K562 (cell line): Measurements from ENCODE around the gene WASHC3. TPM values are rescaled to one million over a fixed set of nuclear protein-coding genes. Genes with fewer than 3 reads are reported as not detected.
A peak's percentile ranks its signal among the peaks of the same experiment; 100 is the strongest.

ENCODE experiments used
- ATAC-seq: fragments of 200-7000 bp; cut with Tn5 transposase; 3 replicates; pipeline ENCODE4 v1.9.1; 2020; ENCODE audit warnings: moderate library complexity
- BruUV-seq: library from RNA; stranded (reverse); fragments of 400-500 nt; replicated peaks from 2 replicates; lab custom pipeline; 2021; lab: Mats Ljungman, UMichigan
- CTCF ChIA-PET: fragments of 300-600 bp; formaldehyde crosslinking; extraction: SDS; loops from one replicate; lab custom pipeline; 2021; ENCODE audit warnings: low intra/inter-chr PET ratio; lab: Yijun Ruan, JAX
- POLR2A ChIA-PET: fragments of 300-600, 350-650 bp; sonication (Branson Sonifier 250); formaldehyde crosslinking; extraction: SDS; loops from one replicate; lab custom pipeline; 2021; ENCODE audit warnings: antibody characterized with exemption, inconsistent platforms; lab: Yijun Ruan, JAX
- DNase-seq, 4 experiments: peaks; one replicate each; pipeline versions ENCODE4 v3.0.0 to v3.0.0-alpha.2; 2011 to 2018; ENCODE audit warnings: low spot score in 3 of 4, mixed read lengths in 3 of 4; ENCODE audit errors: extremely low read depth in 1 of 4
- FAIRE-seq: peaks from 2 replicates; lab custom pipeline; 2011; peaks lifted over from hg19 to GRCh38; lab: Jason Lieb, UNC
- H2AFZ ChIP-seq: 2 replicates; pipeline ENCODE4 v1.6.0; 2011; ENCODE audit warnings: low read depth, low read length, control low read depth, inconsistent platforms
- H3K27ac ChIP-seq: fragments of 200-600 bp; 3 replicates; pipeline ENCODE4 v1.8.0; 2011; ENCODE audit warnings: low read depth, mild to moderate bottlenecking, control low read depth, inconsistent platforms, low read length, moderate library complexity, mixed read lengths; ENCODE audit errors: extremely low read depth
- H3K27me3 ChIP-seq, 2 experiments: fragments of 300-600 bp in 1 of 2; 2 replicates in 1 of 2; 3 replicates in 1 of 2; pipeline versions ENCODE4 v1.6.0 to v1.8.0; 2011; ENCODE audit warnings: inconsistent platforms in 2 of 2, low read length in 2 of 2, mild to moderate bottlenecking in 1 of 2, mixed read lengths in 1 of 2, moderate library complexity in 1 of 2; ENCODE audit not compliant: control insufficient read depth in 2 of 2, insufficient read depth in 2 of 2
- H3K36me3 ChIP-seq: fragments of 300-600 bp; 3 replicates; pipeline ENCODE4 v1.8.0; 2011; ENCODE audit warnings: mild to moderate bottlenecking, low read length, inconsistent platforms; ENCODE audit not compliant: control insufficient read depth, insufficient read depth
- H3K4me1 ChIP-seq, 2 experiments: fragments of 200-600 bp in 1 of 2; replicated peaks in 1 of 2; 2 replicates in 1 of 2; 3 replicates in 1 of 2; pipeline versions ENCODE4 v1.5.1 to v1.8.0; 2011; ENCODE audit warnings: inconsistent platforms in 2 of 2, low read length in 2 of 2, mild to moderate bottlenecking in 1 of 2, mixed read lengths in 1 of 2, moderate library complexity in 1 of 2; ENCODE audit not compliant: control insufficient read depth in 2 of 2, insufficient read depth in 2 of 2
- H3K4me2 ChIP-seq: 2 replicates; pipeline ENCODE4 v1.6.1; 2011; ENCODE audit warnings: low read length, control low read depth, inconsistent platforms, mixed read lengths; ENCODE audit not compliant: insufficient read depth
- H3K4me3 ChIP-seq: fragments of 200-600 bp; sonication (generic), shearing (Covaris generic); 2 replicates; pipeline ENCODE4 v1.5.1; 2016; ENCODE audit warnings: control low read depth, inconsistent platforms
- H3K79me2 ChIP-seq: fragments of 200-600 bp; 3 replicates; pipeline ENCODE4 v1.8.0; 2011; ENCODE audit warnings: low read length, inconsistent platforms; ENCODE audit not compliant: control insufficient read depth, insufficient read depth
- H3K9ac ChIP-seq, 2 experiments: 2 replicates each; pipeline versions ENCODE4 v1.6.0 to v1.6.1; 2011; ENCODE audit warnings: low read depth in 2 of 2, low read length in 2 of 2, control low read depth in 1 of 2, inconsistent platforms in 1 of 2, mild to moderate bottlenecking in 1 of 2, mixed read lengths in 1 of 2; ENCODE audit not compliant: insufficient read depth in 1 of 2
- H3K9me1 ChIP-seq: one replicate; pipeline ENCODE4 v1.6.0; 2011; ENCODE audit warnings: inconsistent platforms, mild to moderate bottlenecking, low read length, moderate library complexity; ENCODE audit not compliant: control insufficient read depth, insufficient read depth
- H3K9me3 ChIP-seq: replicated peaks from 2 replicates; pipeline ENCODE4 v1.5.1; 2011; ENCODE audit warnings: low read depth, low read length, inconsistent platforms; ENCODE audit not compliant: control insufficient read depth, insufficient read depth
- H4K20me1 ChIP-seq: replicated peaks from 2 replicates; pipeline ENCODE4 v1.6.1; 2011; ENCODE audit warnings: low read length, inconsistent platforms, mixed read lengths; ENCODE audit not compliant: control insufficient read depth, insufficient read depth
- ATF2 ChIP-seq: sonication (generic); formaldehyde crosslinking; IDR thresholded peaks from 2 replicates; pipeline ENCODE4 v1.8.1; 2022; ENCODE audit warnings: missing genetic modification reagents
- CBX3 ChIP-seq, 2 experiments: IDR thresholded peaks; 1 replicate in 1 of 2; 2 replicates in 1 of 2; pipeline ENCODE4 v1.6.1; 2012; ENCODE audit warnings: inconsistent platforms in 2 of 2, low read length in 2 of 2, borderline replicate concordance in 1 of 2, control low read depth in 1 of 2
- CBX5 ChIP-seq: IDR thresholded peaks from 2 replicates; pipeline ENCODE4 v1.6.1; 2014; ENCODE audit warnings: low read depth, borderline replicate concordance
- MTA2 ChIP-seq: fragments of 450-650 bp; IDR thresholded peaks from 2 replicates; pipeline ENCODE4 v1.6.1; 2016; ENCODE audit warnings: low read depth
- POLR2B ChIP-seq: fragments of 450-650 bp; IDR thresholded peaks from 2 replicates; pipeline ENCODE4 v1.6.1; 2018; ENCODE audit warnings: low read depth; ENCODE audit not compliant: partially characterized antibody
- SIRT6 ChIP-seq: IDR thresholded peaks from one replicate; pipeline ENCODE4 v1.6.1; 2012; ENCODE audit warnings: low read depth, mild to moderate bottlenecking, control low read depth, inconsistent platforms, low read length, moderate library complexity
- SMAD3 ChIP-seq: fragments of 450-650 bp; formaldehyde crosslinking; conservative IDR thresholded peaks from 2 replicates; pipeline ENCODE4 v1.4.0; 2020; ENCODE audit warnings: mild to moderate bottlenecking
- SOX6 ChIP-seq: fragments of 450-650 bp; IDR thresholded peaks from 2 replicates; pipeline ENCODE4 v1.6.1; 2014; ENCODE audit warnings: mild to moderate bottlenecking
- ZNF124 ChIP-seq: sonication (generic); formaldehyde crosslinking; IDR thresholded peaks from 2 replicates; pipeline ENCODE4 v1.8.1; 2022; ENCODE audit warnings: missing genetic modification reagents
- ZNF589 ChIP-seq: fragments of 200-800 bp; sonication (Bioruptor generic); IDR thresholded peaks from 2 replicates; pipeline ENCODE4 v1.6.1; 2016; ENCODE audit warnings: low read depth, missing genetic modification characterization, missing compliant biosample characterization
- WGBS: fragments of 100-300 bp; shearing (Covaris generic); methylation state at CpG from one replicate; pipeline ENCODE4 v1.1.6; 2016; ENCODE audit warnings: low coverage, mixed read lengths; ENCODE audit not compliant: insufficient coverage; ENCODE audit errors: missing lambda C conversion rate; 5-methylcytosine and 5-hydroxymethylcytosine counted together
- in situ Hi-C: fragments of 300-500 bp; cut with MboI; formaldehyde crosslinking; loops from 4 replicates; pipeline ENCODE4 v1.15.0; 2018; ENCODE audit warnings: inconsistent platforms, mixed read lengths
- intact Hi-C: fragments of 100-400 bp; cut with micrococcal nuclease; formaldehyde crosslinking; loops from 2 replicates; pipeline ENCODE4 v1.14.2; 2022
- polyA plus RNA-seq, 8 experiments: library from polyadenylated mRNA; depleted of rRNA in 4 of 8; stranded (reverse) in 5 of 8; unstranded in 3 of 8; fragments of >200 nt; fragmentation: Nextera tagmentation in 2 of 8; fragmentation: Illumina TruSeq in 1 of 8; extraction: Ambion mirVana in 2 of 8; extraction: Trizol in 1 of 8; gene quantifications; 2 replicates each; pipeline versions ENCODE4 v1.2.1 to v1.2.3, GENCODE V29; 2011 to 2014; ENCODE audit warnings: inconsistent platforms in 1 of 8, missing spikeins in 1 of 8
- total RNA-seq, 7 experiments: library from RNA; depleted of rRNA in 6 of 7; stranded (reverse); fragments of >200 nt in 6 of 7; fragmentation: Illumina TruSeq in 2 of 7; extraction: Trizol in 2 of 7; gene quantifications; 2 replicates each; pipeline versions ENCODE4 v1.2.1 to v1.2.3, GENCODE V29; 2011 to 2021; ENCODE audit warnings: low replicate concordance in 1 of 7

The WASHC3 gene
- total and polyA plus RNA-seq, 9 of the 15 experiments (the other 6 are each of a cell fraction or from before 2014, with no cell fraction given): 14.3 to 74.9 (median 35.1) TPM

GRCh38 chr12:102106905-102107304, 45.1 kb upstream of the WASHC3 start:
- ATAC-seq: no peak
- WGBS: 97% methylated on average over 3 of the region's 3 CpGs
- CTCF ChIA-PET: interaction anchor here (0.6 kb wide), 1 partner anchor 663 kb away, joined by 3 read pairs; no protein-coding TSS in a partner anchor

GRCh38 chr12:102096855-102097254, 35.1 kb upstream of the WASHC3 start:
- no peaks in the 10 kb centered on the region for H3K79me2 ChIP-seq
- 90% methylated on average over 3 of the region's 3 CpGs for WGBS
- H3K9me3 ChIP-seq: no peaks in the 10 kb centered on the region
- H3K4me3 ChIP-seq: no peak overlapping the region
- in situ Hi-C loops: no loop called here
- peaks cover 81% of the 10 kb centered on the region for H3K36me3 ChIP-seq
- H3K27ac ChIP-seq: no peak overlapping the region
- FAIRE-seq: no peak
- intact Hi-C loops: loop anchor here (5.0 to 10.0 kb wide), 2 partner anchors 605 to 668 kb away; no protein-coding TSS in a partner anchor
- no peaks in the 10 kb centered on the region for H3K4me1 ChIP-seq
- no peaks in the 10 kb centered on the region for H3K9me1 ChIP-seq
- ChIA-PET POLR2A (no interaction called here), CTCF (interaction anchor here (0.6 kb wide), 1 partner anchor 673 kb away, joined by 3 read pairs; no protein-coding TSS in a partner anchor)
- no peak for DNase-seq
- H4K20me1 ChIP-seq: no peaks in the 10 kb centered on the region
- no peak overlapping the region for H3K4me2 ChIP-seq
- no peak for ATAC-seq
- BruUV-seq: no TSS peak
- no peak overlapping the region for H3K9ac ChIP-seq
- H2AFZ ChIP-seq: no peak overlapping the region
- H3K27me3 ChIP-seq: no peaks in the 10 kb centered on the region
- TF ChIP-seq POLR2B (no peak), MTA2 (no peak), SIRT6 (no peak), ATF2 (CRISPR knock-in tag) (no peak), SOX6 (no peak), SMAD3 (CRISPR knock-in tag) (no peak)

More at GRCh38 chr12:102106905-102107304, 45.1 kb upstream of the WASHC3 start:
- in situ Hi-C loops: no loop called here
- no peak overlapping the region for H2AFZ ChIP-seq
- H3K4me3 ChIP-seq: no peak overlapping the region
- H3K9me1 ChIP-seq: no peaks in the 10 kb centered on the region
- no peaks in the 10 kb centered on the region for H3K4me1 ChIP-seq
- DNase-seq (no peak), FAIRE-seq (no peak)
- no peaks in the 10 kb centered on the region for H4K20me1 ChIP-seq
- H3K9ac ChIP-seq: no peak overlapping the region
- H3K9me3 ChIP-seq: peaks cover 10% of the 10 kb centered on the region
- intact Hi-C loops: no loop called here
- H3K27me3 ChIP-seq: no peaks in the 10 kb centered on the region
- H3K79me2 ChIP-seq: no peaks in the 10 kb centered on the region
- no peak overlapping the region for H3K4me2 ChIP-seq
- peaks cover 90% of the 10 kb centered on the region for H3K36me3 ChIP-seq
- POLR2A ChIA-PET: no interaction called here
- TF ChIP-seq CBX3 (IDR thresholded peaks at IDR 0.05; ENCODE audit: borderline replicate concordance in 1 of 2, low read length in 2 of 2) (peak in 1 of 2 experiments; percentile 87; a peak in 2 of 3 replicates), CBX5 (peak; percentile 78; the same call in 1 of the 2 replicates), ZNF124 (CRISPR knock-in tag) (peak; percentile 98), ZNF589 (CRISPR knock-in tag) (no peak)
- TF ChIP-seq, all 486 proteins: peak for 3
- BruUV-seq: no TSS peak
- H3K27ac ChIP-seq: no peak overlapping the region
